LHCN-M2 (cell line): ENCODE measurements around the gene EDEM1. TPM values are rescaled to one million over a fixed set of nuclear protein-coding genes. Genes with fewer than 3 reads are reported as not detected.

Experiments used
- DNase-seq: peaks from one replicate; pipeline ENCODE4 v3.0.0-alpha.2; 2012; ENCODE audit warnings: low read depth
- total RNA-seq: library from RNA; depleted of rRNA; stranded (reverse); fragments of >200 nt; gene quantifications from 2 replicates; pipeline ENCODE4 v1.2.3, GENCODE V29; 2014

The EDEM1 gene
- total RNA-seq, 1 experiment from 2014 or later = 25.7 TPM

GRCh38 chr3:5198313-5198677 is 10.8 kb downstream of the EDEM1 start:
- no peak for DNase-seq

DNA sequence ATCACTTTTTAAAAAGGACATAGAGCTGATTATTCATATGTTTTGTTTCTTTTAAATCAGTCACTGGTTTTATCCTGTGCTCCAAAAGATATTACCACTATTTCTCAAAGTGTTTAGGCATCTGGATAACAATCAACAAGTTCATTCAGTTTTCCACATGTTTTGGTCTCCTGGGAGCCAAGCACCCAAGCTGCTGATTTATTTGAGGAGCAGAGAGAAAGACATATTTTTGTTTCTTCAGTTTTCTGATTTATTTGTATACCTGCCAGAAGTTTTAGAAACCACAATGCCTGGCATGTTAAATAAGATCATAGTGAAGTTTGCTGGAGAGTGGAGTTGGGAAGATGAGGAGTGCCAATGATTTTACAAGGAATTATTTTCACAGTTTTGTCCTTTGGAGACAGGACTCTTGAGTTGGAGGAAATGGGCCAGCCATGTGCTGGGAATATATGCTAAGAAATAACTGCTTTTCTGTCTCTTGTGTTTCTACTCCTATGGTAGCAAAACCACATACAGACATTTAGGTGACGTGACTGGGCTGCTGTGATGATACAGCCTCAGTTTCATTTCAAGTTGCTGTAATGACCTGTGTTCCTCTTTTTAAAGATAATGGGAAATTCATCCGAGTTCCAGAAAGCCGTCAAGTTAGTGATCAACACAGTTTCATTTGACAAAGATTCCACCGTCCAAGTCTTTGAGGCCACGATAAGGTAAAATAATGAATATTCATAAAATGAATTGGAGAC is 11.7 kb downstream of the EDEM1 start:
- no peak for DNase-seq

- no peak for DNase-seq
These were observed 14.0 kb downstream of the EDEM1 start for GRCh38 chr3:5201536-5201935.

- peak; percentile 61 for DNase-seq
These were observed 14.7 kb downstream of the EDEM1 start for GRCh38 chr3:5202222-5202621.

- DNase-seq = no peak
These were observed 17.8 kb downstream of the EDEM1 start for GRCh38 chr3:5205165-5205941.

DNA sequence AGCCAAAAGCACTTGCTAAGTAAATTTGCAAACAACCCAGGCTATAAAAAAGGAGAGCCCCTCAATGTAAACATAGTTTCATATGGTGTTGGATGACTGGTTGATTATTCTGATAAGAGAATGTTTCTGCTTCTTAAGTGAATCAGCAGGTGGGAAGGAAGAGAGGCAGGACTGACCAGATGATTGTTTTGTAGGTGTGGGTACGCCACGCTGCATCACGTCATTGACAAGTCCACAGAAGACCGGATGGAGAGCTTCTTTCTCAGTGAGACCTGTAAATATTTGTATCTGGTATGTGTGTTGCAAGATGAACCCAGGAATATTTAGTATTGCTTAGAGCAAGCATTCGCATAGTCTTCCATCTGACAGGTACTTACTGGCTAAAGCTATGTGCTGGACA is 23.4 kb downstream of the EDEM1 start:
- no peak for DNase-seq

- DNase-seq = no peak
These were observed 25.4 kb downstream of the EDEM1 start for GRCh38 chr3:5212628-5213573.

DNA sequence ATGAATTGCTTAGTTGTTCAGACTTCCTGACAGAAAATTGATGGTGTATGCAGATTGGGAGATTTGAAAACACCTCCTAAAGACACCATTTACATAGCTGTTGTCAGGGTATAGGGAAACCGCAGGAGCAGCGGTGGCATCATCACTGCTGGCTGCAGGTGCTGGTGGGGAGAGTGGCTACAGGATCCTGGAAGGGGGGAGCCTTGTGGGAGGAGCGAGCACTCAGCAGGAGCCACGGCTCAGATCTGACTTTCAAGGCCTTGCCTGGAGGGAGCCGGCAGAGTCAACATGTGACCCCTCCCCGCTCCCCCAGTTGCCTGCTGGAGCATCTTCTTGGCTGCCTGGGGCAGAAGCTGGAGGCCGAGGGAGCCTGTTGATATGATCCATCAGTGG is 26.1 kb downstream of the EDEM1 start:
- no peak for DNase-seq

- no peak for DNase-seq
These were observed 26.8 kb downstream of the EDEM1 start for GRCh38 chr3:5214352-5214751.

GRCh38 chr3:5217824-5218595 is 30.5 kb downstream of the EDEM1 start:
- DNase-seq = no peak

- DNase-seq = no peak
These were observed 31.3 kb downstream of the EDEM1 start for GRCh38 chr3:5218815-5219214.

- DNase-seq = no peak
These were observed 31.7 kb downstream of the EDEM1 start for GRCh38 chr3:5219216-5219615.

DNA sequence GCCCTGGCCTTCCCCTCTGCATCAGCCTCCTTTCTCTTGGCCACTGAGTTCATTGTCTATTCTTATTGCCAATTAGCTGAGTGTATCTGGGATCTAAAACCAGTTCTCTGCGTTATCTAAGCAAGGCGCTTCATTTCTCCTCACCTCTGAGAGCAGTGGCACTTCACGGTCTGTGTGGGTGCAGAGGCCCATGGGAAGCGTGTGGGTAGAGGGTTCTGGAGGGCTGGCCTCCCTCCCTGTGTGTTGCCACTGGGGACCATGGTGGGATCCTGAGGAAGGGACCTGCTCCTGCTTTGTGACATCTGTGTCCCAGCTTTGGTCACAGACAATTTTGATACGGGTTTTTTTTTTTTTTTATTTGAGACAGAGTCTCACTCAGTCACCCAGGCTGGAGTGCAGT is 32.7 kb downstream of the EDEM1 start:
- DNase-seq = no peak

GRCh38 chr3:5220667-5221431 is 33.3 kb downstream of the EDEM1 start:
- DNase-seq = no peak

DNA sequence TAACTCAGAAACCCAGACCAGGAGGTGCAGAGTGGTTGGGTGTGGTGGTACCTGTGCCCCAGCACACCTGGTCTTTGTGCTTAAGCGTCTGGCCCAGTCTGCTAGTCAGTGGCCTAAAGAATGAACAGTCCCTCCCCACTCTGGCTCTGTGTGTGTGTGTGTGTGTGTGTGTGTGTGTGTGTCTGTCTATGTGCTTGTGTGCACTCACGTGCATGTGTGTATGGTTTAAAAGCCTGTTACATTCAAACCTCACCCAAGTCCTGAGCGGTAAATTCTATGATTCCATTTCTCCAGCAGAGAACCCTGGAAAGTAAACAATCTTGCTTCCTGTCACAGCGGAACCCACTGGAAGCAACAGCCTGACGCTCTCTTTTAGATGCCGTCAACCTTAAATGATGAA is 34.2 kb downstream of the EDEM1 start:
- no peak for DNase-seq

DNA sequence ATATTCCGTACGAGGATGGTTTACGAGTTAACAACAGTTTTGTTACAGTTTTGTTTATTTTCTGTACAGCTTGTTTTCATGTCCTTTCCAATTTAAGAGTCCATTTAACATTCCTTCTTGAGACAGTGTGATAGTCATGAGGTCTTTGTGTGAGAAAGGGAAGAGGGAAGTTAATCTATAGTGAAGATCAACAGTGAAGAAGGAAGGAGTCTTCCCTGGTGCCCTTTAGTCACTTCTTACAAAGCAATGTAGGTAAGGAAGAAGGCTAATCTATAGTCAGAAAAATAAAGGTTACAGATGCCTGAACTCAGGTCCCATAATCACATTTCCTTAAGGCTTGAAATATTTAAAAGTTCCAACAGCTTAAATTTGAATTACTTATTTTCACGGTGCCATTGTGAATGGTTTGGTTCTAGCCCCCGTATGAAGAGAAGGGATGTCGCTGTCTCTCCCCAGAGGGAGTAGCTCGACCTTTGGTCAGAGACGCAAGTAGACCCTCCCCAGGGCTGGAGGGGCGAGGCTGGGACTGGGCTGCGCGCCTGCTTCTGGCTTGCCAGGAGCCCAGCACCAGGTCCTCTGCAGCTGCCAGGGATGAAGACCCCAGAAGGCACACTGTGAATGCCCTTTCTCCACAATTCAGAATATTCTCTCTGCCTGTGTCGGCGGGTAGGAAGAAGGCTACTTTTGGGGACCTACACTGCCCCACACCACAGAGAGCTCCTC is 34.9 kb downstream of the EDEM1 start:
- no peak for DNase-seq

DNA sequence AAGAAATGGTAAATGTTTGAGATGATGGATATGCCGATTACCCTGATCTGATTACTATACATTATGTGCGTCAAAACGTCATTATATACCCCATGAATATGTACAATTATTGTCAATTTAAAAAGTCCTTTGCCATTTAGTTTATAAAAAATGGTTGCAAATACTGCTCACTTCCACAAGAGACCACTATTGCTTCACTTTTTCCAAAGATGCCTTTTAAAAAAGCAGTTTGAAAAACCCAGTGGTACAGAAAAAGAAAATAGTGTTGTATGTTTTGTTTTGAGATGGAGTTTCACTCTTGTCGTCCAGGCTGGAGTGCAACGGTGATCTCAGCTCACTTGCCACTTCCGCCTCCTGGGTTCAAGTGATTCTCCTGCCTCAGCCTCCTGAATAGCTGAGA is 39.3 kb downstream of the EDEM1 start:
- peak; percentile 33 for DNase-seq

DNA sequence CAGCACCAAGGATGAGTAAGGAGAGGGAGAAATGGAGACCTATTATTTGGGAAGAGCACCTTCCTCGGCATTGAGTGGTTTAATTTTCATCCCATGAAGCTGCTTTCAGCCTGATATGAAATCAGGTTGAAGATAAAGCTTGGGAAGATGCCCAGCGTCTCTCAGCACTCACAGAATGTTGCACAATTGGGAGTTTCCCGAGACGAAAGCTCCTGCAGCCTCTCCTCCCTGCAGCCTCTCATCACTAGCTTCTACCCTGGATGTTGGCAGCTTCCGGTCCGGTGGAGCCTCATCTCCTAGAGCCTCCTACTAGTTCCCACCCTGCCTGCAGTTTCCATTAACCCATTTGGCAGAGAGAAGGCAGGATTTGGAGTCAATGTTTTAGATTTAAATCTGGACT is 40.3 kb downstream of the EDEM1 start:
- no peak for DNase-seq

GRCh38 chr3:5229414-5229813 is 41.9 kb downstream of the EDEM1 start:
- DNase-seq = no peak

DNA sequence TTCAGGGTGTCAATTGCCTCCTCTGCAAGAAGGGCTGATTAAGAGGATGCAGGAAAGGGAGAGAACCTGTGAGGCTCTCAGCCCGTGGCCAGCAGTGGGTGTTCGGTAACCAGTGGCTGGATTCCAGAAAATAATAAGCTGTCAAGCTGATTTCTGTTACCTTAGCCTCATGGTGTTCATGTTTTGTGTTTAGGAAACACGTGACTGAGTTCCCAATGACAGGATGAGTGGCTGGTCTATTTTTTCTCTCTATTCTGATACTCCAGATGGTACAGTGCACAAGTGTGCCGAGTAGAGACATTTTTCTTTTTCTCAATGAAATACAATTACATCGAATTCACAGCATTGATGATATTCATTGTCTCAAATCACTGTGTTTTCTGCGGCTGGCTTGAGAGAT is 43.6 kb downstream of the EDEM1 start:
- DNase-seq = no peak
